ENCODE measurements around the gene OXCT2. TPM values are rescaled to one million over a fixed set of nuclear protein-coding genes. Genes with fewer than 3 reads are reported as not detected.

OXCT2 gene
- polyA plus RNA-seq, 1 donor (not counting 4 experiments of a cell fraction or from before 2014, with no cell fraction given), result not detected

DNA sequence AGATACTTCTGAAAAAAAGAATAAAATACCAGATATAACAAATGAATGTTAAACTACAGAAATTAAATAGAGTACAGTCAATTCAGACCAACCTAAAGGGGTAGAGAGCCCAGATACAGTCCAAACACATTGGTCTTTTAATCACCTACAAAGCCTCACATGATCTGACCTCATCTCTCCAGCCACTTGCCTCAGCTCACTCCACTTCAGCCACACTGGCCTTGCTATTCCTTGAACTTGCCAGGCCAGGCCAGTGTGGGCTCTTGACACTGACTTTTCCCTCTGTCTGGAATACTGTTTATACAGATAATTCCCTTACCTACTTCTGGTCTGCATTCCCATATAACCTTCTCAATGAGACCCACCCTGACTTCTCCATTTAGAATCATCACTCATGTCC lies 49.5 kb downstream of the OXCT2 start:
- H3K4me2 ChIP-seq (ENCODE audit: control insufficient read depth, extremely low read depth, insufficient read depth, low read depth, low read length), result no peak overlapping the region
- H4K20me1 ChIP-seq (ENCODE audit: control insufficient read depth, extremely low read depth, insufficient read depth, low read length), result no peaks in the 10 kb centered on the region
- dilution Hi-C loops (cut with MboI; ENCODE audit: extremely low pct_ligation_motif_present, low sequenced_read_pairs), result no loop called here
- no peaks in the 10 kb centered on the region for H3K9me1 ChIP-seq (ENCODE audit: control insufficient read depth, extremely low read depth, insufficient read depth, low read length)
- H3K4me1 ChIP-seq (ENCODE audit: control insufficient read depth, extremely low read depth, insufficient read depth, low read length), result peaks cover 4% of the 10 kb centered on the region
- no peak overlapping the region for H3K9ac ChIP-seq (ENCODE audit: control insufficient read depth, extremely low read depth, insufficient read depth, low read length)
- H3K79me2 ChIP-seq (ENCODE audit: control insufficient read depth, insufficient read depth, low read length), result no peaks in the 10 kb centered on the region
- no peak for TF ChIP-seq CTCF (optimal IDR thresholded peaks at IDR 0.05 in 1 of 3, IDR thresholded peaks at IDR 0.05 in 1 of 3, conservative IDR thresholded peaks at IDR 0.05 in 1 of 3; ENCODE audit: extremely low read depth in 1 of 3, insufficient read depth in 2 of 3, low read length in 3 of 3)
- no peak for TF ChIP-seq EZH2 (IDR thresholded peaks at IDR 0.05; ENCODE audit: low read length)
- H3K27me3 ChIP-seq (ENCODE audit: control insufficient read depth, extremely low read depth, insufficient read depth, low read length), result peaks cover 5% of the 10 kb centered on the region
- DNase-seq (ENCODE audit: low read depth, low spot score), result no peak
- no peak for FAIRE-seq
- no peaks in the 10 kb centered on the region for H3K36me3 ChIP-seq (ENCODE audit: control insufficient read depth in 2 of 2, extremely low read depth in 1 of 2, insufficient read depth in 2 of 2, low read length in 2 of 2)
- no peak overlapping the region for H3K27ac ChIP-seq (ENCODE audit: control insufficient read depth, insufficient read depth, low read length)
- no peak overlapping the region for H3K4me3 ChIP-seq (ENCODE audit: control insufficient read depth in 2 of 3, extremely low read depth in 1 of 3, insufficient read depth in 2 of 3, low read depth in 1 of 3, low read length in 3 of 3)
- H3K9me3 ChIP-seq (ENCODE audit: control insufficient read depth, low read depth, low read length), result no peaks in the 10 kb centered on the region
- H2AFZ ChIP-seq (ENCODE audit: control insufficient read depth, low read length), result no peak overlapping the region

GRCh38 chr1:39720094-39720999 lies 50.8 kb downstream of the OXCT2 start:
- H3K27ac ChIP-seq (ENCODE audit: control insufficient read depth, insufficient read depth, low read length), result no peak overlapping the region
- H3K4me1 ChIP-seq (ENCODE audit: control insufficient read depth, extremely low read depth, insufficient read depth, low read length), result peaks cover 4% of the 10 kb centered on the region
- no peaks in the 10 kb centered on the region for H3K9me3 ChIP-seq (ENCODE audit: control insufficient read depth, low read depth, low read length)
- TF ChIP-seq EZH2 (IDR thresholded peaks at IDR 0.05; ENCODE audit: low read length) (no peak), CTCF (optimal IDR thresholded peaks at IDR 0.05 in 1 of 3, IDR thresholded peaks at IDR 0.05 in 1 of 3, conservative IDR thresholded peaks at IDR 0.05 in 1 of 3; ENCODE audit: extremely low read depth in 1 of 3, insufficient read depth in 2 of 3, low read length in 3 of 3) (peak in 2 of 3 experiments; percentile 16 to 47)
- peaks cover 5% of the 10 kb centered on the region for H3K27me3 ChIP-seq (ENCODE audit: control insufficient read depth, extremely low read depth, insufficient read depth, low read length)
- H4K20me1 ChIP-seq (ENCODE audit: control insufficient read depth, extremely low read depth, insufficient read depth, low read length), result no peaks in the 10 kb centered on the region
- no peak overlapping the region for H2AFZ ChIP-seq (ENCODE audit: control insufficient read depth, low read length)
- DNase-seq (ENCODE audit: low read depth, low spot score), result no peak
- H3K9me1 ChIP-seq (ENCODE audit: control insufficient read depth, extremely low read depth, insufficient read depth, low read length), result no peaks in the 10 kb centered on the region
- FAIRE-seq, result peak; percentile 65
- H3K4me2 ChIP-seq (ENCODE audit: control insufficient read depth, extremely low read depth, insufficient read depth, low read depth, low read length), result no peak overlapping the region
- H3K4me3 ChIP-seq (ENCODE audit: control insufficient read depth in 2 of 3, extremely low read depth in 1 of 3, insufficient read depth in 2 of 3, low read depth in 1 of 3, low read length in 3 of 3), result no peak overlapping the region
- dilution Hi-C loops (cut with MboI; ENCODE audit: extremely low pct_ligation_motif_present, low sequenced_read_pairs), result no loop called here
- no peaks in the 10 kb centered on the region for H3K36me3 ChIP-seq (ENCODE audit: control insufficient read depth in 2 of 2, extremely low read depth in 1 of 2, insufficient read depth in 2 of 2, low read length in 2 of 2)
- no peaks in the 10 kb centered on the region for H3K79me2 ChIP-seq (ENCODE audit: control insufficient read depth, insufficient read depth, low read length)
- no peak overlapping the region for H3K9ac ChIP-seq (ENCODE audit: control insufficient read depth, extremely low read depth, insufficient read depth, low read length)

Small RNA genes lying within 50 kb of the gene (small RNA-seq; reads per million reads assigned to genes)
- 0 reads per million in 3 experiments for gene AL033527.1 (ENCODE audit: insufficient read length in 3 of 3, low read depth in 3 of 3, low replicate concordance in 1 of 3)
- 0 reads per million in 3 experiments for gene RNU7-121P (ENCODE audit: insufficient read length in 3 of 3, low read depth in 3 of 3, low replicate concordance in 1 of 3)

Other genes with a start within 250 kb of the OXCT2 start
- 85.2 to 135 TPM (median 94.4 TPM) in 3 replicates for gene PABPC4, start 194.6 kb downstream of the OXCT2 start, polyA plus RNA-seq
- not detected in 3 replicates for gene HEYL, start 131.7 kb downstream of the OXCT2 start, polyA plus RNA-seq
- gene NT5C1A, start 99.2 kb downstream of the OXCT2 start, polyA plus RNA-seq, result not detected in 3 replicates
- not detected in 3 replicates for gene HPCAL4, start 79.9 kb downstream of the OXCT2 start, polyA plus RNA-seq
- 60.6 to 66.4 TPM (median 60.6 TPM) in 3 replicates for gene PPIE, start 32.5 kb downstream of the OXCT2 start, polyA plus RNA-seq
- gene BMP8B, start 17.5 kb upstream of the OXCT2 start, polyA plus RNA-seq, result 0.03 to 0.04 TPM in 2 of 3 replicates, not detected in the other
- 19.6 to 27.0 TPM (median 21.2 TPM) in 3 replicates for gene TRIT1, start 112.2 kb upstream of the OXCT2 start, polyA plus RNA-seq
- gene MYCL, start 130.6 kb upstream of the OXCT2 start, polyA plus RNA-seq, result 5.1 to 7.7 TPM (median 5.4 TPM) in 3 replicates
- gene MFSD2A, start 183.8 kb upstream of the OXCT2 start, polyA plus RNA-seq, result 50.1 to 62.5 TPM (median 57.0 TPM) in 3 replicates

Data from keratinocyte (primary cell).